CD8-positive, alpha-beta memory T cell (primary cell): ENCODE results near the gene P2RY13. TPM values are rescaled to one million over a fixed set of nuclear protein-coding genes. Genes with fewer than 3 reads are reported as not detected.

ENCODE experiments used
- CTCF ChIA-PET: fragments of 350-600 bp; sonication (Branson Sonifier 250); formaldehyde crosslinking; loops from one replicate; lab custom pipeline; 2021; ENCODE audit warnings: antibody characterized with exemption; lab: Charles Lee
- POLR2A ChIA-PET: fragments of 350-600 bp; sonication (Branson Sonifier 250); formaldehyde crosslinking; loops from one replicate; lab custom pipeline; 2021; ENCODE audit warnings: antibody characterized with exemption; lab: Charles Lee
- DNase-seq, 5 donors: peaks; one replicate each; pipeline versions ENCODE4 v3.0.0 to v3.0.0-alpha.2; 2020 to 2022; ENCODE audit warnings: mixed read lengths in 1 of 5
- H3K27ac ChIP-seq: one replicate; pipeline ENCODE4 v1.7.0; 2013; ENCODE audit warnings: low read depth, mild to moderate bottlenecking, low read length, moderate library complexity
- H3K27me3 ChIP-seq: 2 replicates; pipeline ENCODE4 v1.7.0; 2013; ENCODE audit warnings: low read length, mild to moderate bottlenecking; ENCODE audit not compliant: insufficient read depth, poor library complexity, severe bottlenecking
- H3K36me3 ChIP-seq: 2 replicates; pipeline ENCODE4 v1.7.0; 2013; ENCODE audit warnings: mild to moderate bottlenecking, low read length, moderate library complexity; ENCODE audit not compliant: insufficient read depth
- H3K4me1 ChIP-seq: 2 replicates; pipeline ENCODE4 v1.7.0; 2013; ENCODE audit warnings: mild to moderate bottlenecking, low read length, moderate library complexity; ENCODE audit not compliant: insufficient read depth
- H3K4me3 ChIP-seq: 2 replicates; pipeline ENCODE4 v1.7.0; 2013; ENCODE audit warnings: mild to moderate bottlenecking, low read length
- H3K9me3 ChIP-seq: 2 replicates; pipeline ENCODE4 v1.7.0; 2013; ENCODE audit warnings: mild to moderate bottlenecking, low read length
- H3K27ac Mint-ChIP-seq, 8 donors: one replicate each; pipeline ENCODE4 v1.8.0; 2020 to 2021; ENCODE audit warnings: mixed read lengths in 8 of 8, mild to moderate bottlenecking in 6 of 8, inconsistent platforms in 3 of 8, moderate library complexity in 3 of 8
- H3K27me3 Mint-ChIP-seq, 2 donors: one replicate each; pipeline ENCODE4 v1.8.0; 2020 to 2021; ENCODE audit warnings: mixed read lengths in 2 of 2, mild to moderate bottlenecking in 1 of 2, moderate library complexity in 1 of 2
- H3K36me3 Mint-ChIP-seq, 3 donors: one replicate each; pipeline ENCODE4 v1.8.0; 2020 to 2021; ENCODE audit warnings: mixed read lengths in 3 of 3, inconsistent platforms in 1 of 3, mild to moderate bottlenecking in 1 of 3
- H3K4me1 Mint-ChIP-seq, 3 donors: one replicate each; pipeline ENCODE4 v1.8.0; 2020 to 2021; ENCODE audit warnings: mixed read lengths in 3 of 3, inconsistent platforms in 1 of 3, mild to moderate bottlenecking in 1 of 3
- H3K4me3 Mint-ChIP-seq, 7 donors: one replicate each; pipeline ENCODE4 v1.8.0; 2020 to 2021; ENCODE audit warnings: mixed read lengths in 7 of 7, mild to moderate bottlenecking in 6 of 7, moderate library complexity in 4 of 7, inconsistent platforms in 2 of 7
- H3K9me3 Mint-ChIP-seq, 5 donors: one replicate each; pipeline ENCODE4 v1.8.0; 2020 to 2022; ENCODE audit warnings: mixed read lengths in 5 of 5, mild to moderate bottlenecking in 3 of 5, moderate library complexity in 2 of 5, inconsistent platforms in 1 of 5
- polyA plus RNA-seq: library from polyadenylated mRNA; unstranded; fragments of 300-500 nt; fragmentation: Illumina TruSeq; gene quantifications from one replicate; pipeline ENCODE4 v1.2.3, GENCODE V29; 2021
- total RNA-seq, 2 experiments: library from RNA; stranded (reverse); gene quantifications; one replicate each; pipeline ENCODE4 v1.2.3, GENCODE V29; 2021

P2RY13 gene
- total RNA-seq = not detected
- not detected for polyA plus RNA-seq

- H3K4me3 ChIP-seq = no peak within 1 kb of the TSS
- no peaks in the 10 kb centered on the region for H3K9me3 ChIP-seq
- H3K27ac ChIP-seq = no peak within 1 kb of the TSS
- DNase-seq = no peak
- ChIA-PET CTCF (no interaction called here), POLR2A (no interaction called here)
- H3K27me3 ChIP-seq = no peaks in the 10 kb centered on the region
- peak within 1 kb of the TSS in 6 of 7 donors; percentile 38 to 81 (median 54) for H3K4me3 Mint-ChIP-seq
- peaks cover 4 to 8% (median 7%) of the 10 kb centered on the region in 3 donors for H3K4me1 Mint-ChIP-seq
- peak within 1 kb of the TSS in 7 of 8 donors; percentile 1 to 91 (median 18) for H3K27ac Mint-ChIP-seq
- H3K36me3 ChIP-seq = no peaks in the 10 kb centered on the region
- no peaks in the 10 kb centered on the region for H3K36me3 Mint-ChIP-seq
- no peaks in the 10 kb centered on the region for H3K9me3 Mint-ChIP-seq
- no peaks in the 10 kb centered on the region for H3K4me1 ChIP-seq
- peaks cover 0 to 32% of the 10 kb centered on the region in 2 donors for H3K27me3 Mint-ChIP-seq
Observed at GRCh38 chr3:151329363-151329762, at the start of gene P2RY13. Gene P2RY13, minus strand, starts transcription at chr3:151329549. Its CDS starts 21 bp downstream, at chr3:151329528.

DNA sequence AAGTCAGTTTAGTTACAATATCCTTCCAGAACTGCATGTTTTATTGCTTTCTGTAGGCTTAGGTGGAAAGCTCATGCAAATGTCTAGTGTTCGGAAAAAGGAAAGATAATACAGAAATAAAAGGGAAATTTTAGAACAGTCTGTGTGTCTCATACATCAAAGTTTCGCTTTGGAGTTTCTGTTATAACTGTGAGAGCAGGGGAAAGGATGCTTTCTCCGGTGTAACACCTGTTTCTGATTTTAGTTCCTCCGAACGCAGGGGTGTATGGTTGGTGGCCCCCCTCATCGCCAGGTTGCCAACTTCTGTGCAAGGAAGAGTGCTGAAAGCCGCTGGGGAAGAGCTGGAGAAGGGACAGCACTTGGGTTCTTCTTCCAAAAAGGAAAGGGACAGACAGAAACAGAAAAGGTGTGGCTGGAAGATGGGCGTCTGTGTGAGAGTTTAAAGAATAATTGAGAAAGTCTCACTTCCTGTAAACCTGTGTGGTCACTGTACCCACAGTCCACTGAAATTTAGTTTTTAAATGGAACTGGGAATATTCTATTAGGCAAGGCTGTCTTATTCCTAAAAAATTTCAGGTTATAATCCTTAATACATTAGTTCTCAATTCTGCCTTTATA, 48.5 kb upstream of the P2RY13 start:
- Histone ChIP-seq H3K4me1 (no peaks in the 10 kb centered on the region), H3K4me3 (no peak overlapping the region), H3K9me3 (no peaks in the 10 kb centered on the region), H3K36me3 (no peaks in the 10 kb centered on the region), H3K27ac (no peak overlapping the region), H3K27me3 (no peaks in the 10 kb centered on the region)
- no peak for DNase-seq
- H3K4me1 Mint-ChIP-seq = no peaks in the 10 kb centered on the region
- ChIA-PET POLR2A (no interaction called here), CTCF (no interaction called here)
- H3K4me3 Mint-ChIP-seq = no peak overlapping the region
- no peak overlapping the region for H3K27ac Mint-ChIP-seq
- H3K36me3 Mint-ChIP-seq = no peaks in the 10 kb centered on the region
- peaks cover 1 to 10% of the 10 kb centered on the region in 2 donors for H3K27me3 Mint-ChIP-seq
- H3K9me3 Mint-ChIP-seq = no peaks in the 10 kb centered on the region

DNA sequence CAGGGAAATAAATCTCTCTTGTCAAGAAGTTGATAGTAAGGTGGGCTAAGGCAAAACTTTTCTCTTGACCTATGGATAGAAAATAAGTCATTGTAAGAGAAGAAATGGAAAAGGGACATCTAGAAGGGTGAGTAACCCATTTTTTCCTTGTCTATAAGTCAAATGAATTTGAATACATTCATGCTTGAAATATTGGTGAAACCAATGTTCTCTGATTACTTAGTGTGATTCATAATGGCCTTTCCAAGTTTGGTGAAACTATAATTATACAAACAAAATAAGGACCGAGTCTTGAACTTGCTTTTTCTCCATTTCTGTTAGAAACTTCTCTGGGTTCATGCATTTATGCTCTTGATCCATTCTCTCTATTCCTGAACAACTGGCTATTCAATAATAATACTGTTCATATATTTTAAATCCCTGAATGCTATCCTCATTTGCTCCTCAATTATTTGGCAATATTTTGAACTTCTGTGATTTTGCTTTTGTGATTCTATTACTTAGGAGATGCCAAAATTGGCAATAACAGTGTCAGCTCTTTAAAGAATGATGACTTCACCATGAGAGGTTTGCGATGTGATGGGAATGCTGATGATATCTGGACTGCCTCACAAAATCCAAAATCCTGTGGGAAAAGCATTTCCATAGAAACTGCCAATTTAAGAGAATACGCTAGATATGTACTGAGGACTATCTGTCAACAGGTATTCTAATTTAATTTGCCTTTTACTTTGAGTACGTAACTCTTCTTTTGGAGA, 42.9 kb upstream of the P2RY13 start:
- H3K4me1 ChIP-seq = no peaks in the 10 kb centered on the region
- H3K27ac ChIP-seq = no peak overlapping the region
- Mint-ChIP-seq H3K27ac (no peak overlapping the region), H3K4me1 (no peaks in the 10 kb centered on the region), H3K4me3 (no peak overlapping the region), H3K9me3 (no peaks in the 10 kb centered on the region), H3K27me3 (peaks cover 0 to 8% of the 10 kb centered on the region in 2 donors), H3K36me3 (no peaks in the 10 kb centered on the region)
- ChIA-PET CTCF (no interaction called here), POLR2A (no interaction called here)
- H3K36me3 ChIP-seq = no peaks in the 10 kb centered on the region
- H3K4me3 ChIP-seq = no peak overlapping the region
- H3K27me3 ChIP-seq = no peaks in the 10 kb centered on the region
- H3K9me3 ChIP-seq = no peaks in the 10 kb centered on the region
- DNase-seq = no peak

GRCh38 chr3:151371526-151371925, 42.2 kb upstream of the P2RY13 start:
- peaks cover 0 to 5% of the 10 kb centered on the region in 2 donors for H3K27me3 Mint-ChIP-seq
- H3K27ac Mint-ChIP-seq = no peak overlapping the region
- Histone ChIP-seq H3K9me3 (no peaks in the 10 kb centered on the region), H3K4me1 (no peaks in the 10 kb centered on the region), H3K36me3 (no peaks in the 10 kb centered on the region), H3K4me3 (no peak overlapping the region), H3K27me3 (no peaks in the 10 kb centered on the region), H3K27ac (no peak overlapping the region)
- H3K9me3 Mint-ChIP-seq = no peaks in the 10 kb centered on the region
- H3K36me3 Mint-ChIP-seq = no peaks in the 10 kb centered on the region
- DNase-seq = no peak
- H3K4me1 Mint-ChIP-seq = no peaks in the 10 kb centered on the region
- ChIA-PET CTCF (no interaction called here), POLR2A (no interaction called here)
- no peak overlapping the region for H3K4me3 Mint-ChIP-seq

DNA sequence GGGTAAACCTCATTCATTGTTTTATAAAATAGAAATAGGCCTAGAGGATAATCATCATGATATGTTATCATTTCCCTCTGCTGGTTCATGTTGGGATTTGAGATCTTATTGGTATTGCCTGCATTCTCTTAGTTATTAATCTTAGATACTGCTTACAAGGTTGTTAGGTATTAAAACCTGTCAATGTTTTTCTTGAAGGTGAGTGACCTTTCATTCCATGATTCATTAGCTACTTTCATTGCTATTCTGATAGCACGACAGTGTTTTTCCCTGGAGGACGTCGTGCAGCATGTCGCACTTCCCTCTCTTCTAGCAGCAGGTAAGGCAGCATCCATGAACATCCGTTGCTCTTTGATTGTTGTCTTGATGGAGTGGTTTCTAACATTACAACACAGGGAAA, 38.1 kb upstream of the P2RY13 start:
- H3K9me3 Mint-ChIP-seq = no peaks in the 10 kb centered on the region
- DNase-seq = no peak
- ChIA-PET CTCF (no interaction called here), POLR2A (no interaction called here)
- Histone ChIP-seq H3K36me3 (no peaks in the 10 kb centered on the region), H3K9me3 (no peaks in the 10 kb centered on the region), H3K27me3 (no peaks in the 10 kb centered on the region), H3K27ac (no peak overlapping the region), H3K4me1 (no peaks in the 10 kb centered on the region), H3K4me3 (no peak overlapping the region)
- no peak overlapping the region for H3K4me3 Mint-ChIP-seq
- no peaks in the 10 kb centered on the region for H3K4me1 Mint-ChIP-seq
- peak overlapping the region in 1 of 8 donors; percentile 61 for H3K27ac Mint-ChIP-seq
- peaks cover 0 to 10% of the 10 kb centered on the region in 2 donors for H3K27me3 Mint-ChIP-seq
- no peaks in the 10 kb centered on the region for H3K36me3 Mint-ChIP-seq

DNA sequence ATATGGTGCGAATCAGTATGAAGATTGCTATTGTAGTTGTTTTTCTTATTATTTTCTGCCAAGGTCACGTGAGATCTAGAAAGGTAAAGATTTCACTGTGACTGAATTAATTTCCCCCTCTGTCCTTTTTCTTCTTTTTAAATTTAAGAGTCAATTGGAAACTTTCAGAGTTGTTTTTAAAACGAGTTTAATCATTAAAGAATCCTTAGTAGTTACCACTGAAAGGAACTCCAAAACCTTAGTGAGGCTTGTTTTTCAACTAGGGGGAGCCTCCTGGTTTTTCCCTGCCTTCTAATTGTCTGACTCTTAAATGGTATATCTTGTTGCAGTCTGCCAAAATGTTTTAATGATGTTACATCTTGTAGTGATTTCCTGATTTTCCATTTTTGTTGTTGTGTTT, 37.6 kb upstream of the P2RY13 start:
- DNase-seq = no peak
- H3K9me3 ChIP-seq = no peaks in the 10 kb centered on the region
- Mint-ChIP-seq H3K4me3 (no peak overlapping the region), H3K36me3 (no peaks in the 10 kb centered on the region), H3K4me1 (no peaks in the 10 kb centered on the region), H3K27ac (peak overlapping the region in 1 of 8 donors; percentile 61), H3K27me3 (peaks cover 0 to 10% of the 10 kb centered on the region in 2 donors), H3K9me3 (no peaks in the 10 kb centered on the region)
- POLR2A ChIA-PET = no interaction called here
- no peak overlapping the region for H3K4me3 ChIP-seq
- no peaks in the 10 kb centered on the region for H3K4me1 ChIP-seq
- CTCF ChIA-PET = no interaction called here
- H3K36me3 ChIP-seq = no peaks in the 10 kb centered on the region
- H3K27me3 ChIP-seq = no peaks in the 10 kb centered on the region
- no peak overlapping the region for H3K27ac ChIP-seq

- Histone ChIP-seq H3K4me3 (no peak overlapping the region), H3K4me1 (no peaks in the 10 kb centered on the region), H3K9me3 (no peaks in the 10 kb centered on the region), H3K27ac (no peak overlapping the region), H3K36me3 (no peaks in the 10 kb centered on the region), H3K27me3 (no peaks in the 10 kb centered on the region)
- no peak for DNase-seq
- Mint-ChIP-seq H3K27me3 (peaks cover 0 to 8% of the 10 kb centered on the region in 2 donors), H3K36me3 (no peaks in the 10 kb centered on the region), H3K4me3 (no peak overlapping the region), H3K9me3 (no peaks in the 10 kb centered on the region), H3K4me1 (no peaks in the 10 kb centered on the region), H3K27ac (no peak overlapping the region)
- ChIA-PET POLR2A (no interaction called here), CTCF (no interaction called here)
Observed at GRCh38 chr3:151362751-151363174, 33.4 kb upstream of the P2RY13 start.

DNA sequence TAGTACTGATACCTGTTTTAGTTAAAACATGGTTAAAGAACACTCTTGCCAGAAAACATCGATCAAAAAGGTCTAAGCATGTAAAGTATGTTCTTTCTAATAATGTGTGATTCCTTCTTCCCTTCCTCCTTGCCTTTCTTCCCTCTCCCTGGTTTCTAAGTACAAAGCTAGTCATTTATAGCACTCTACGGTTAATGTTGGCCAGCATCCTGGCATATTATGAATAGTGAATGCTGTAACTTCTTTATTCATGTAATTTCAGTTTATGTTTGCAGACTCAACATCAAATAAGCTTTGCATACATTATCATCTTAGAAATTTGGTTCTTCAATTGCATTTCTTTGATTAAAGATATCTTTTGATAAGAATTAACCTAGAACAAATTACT, 28.1 kb upstream of the P2RY13 start:
- H3K27ac ChIP-seq = no peak overlapping the region
- no peaks in the 10 kb centered on the region for H3K9me3 ChIP-seq
- Mint-ChIP-seq H3K9me3 (no peaks in the 10 kb centered on the region), H3K27me3 (peaks cover 0 to 10% of the 10 kb centered on the region in 2 donors), H3K27ac (no peak overlapping the region), H3K36me3 (no peaks in the 10 kb centered on the region), H3K4me1 (no peaks in the 10 kb centered on the region), H3K4me3 (no peak overlapping the region)
- H3K27me3 ChIP-seq = no peaks in the 10 kb centered on the region
- POLR2A ChIA-PET = no interaction called here
- H3K4me3 ChIP-seq = no peak overlapping the region
- no peak for DNase-seq
- H3K4me1 ChIP-seq = no peaks in the 10 kb centered on the region
- CTCF ChIA-PET = no interaction called here
- no peaks in the 10 kb centered on the region for H3K36me3 ChIP-seq
